ENCODE results near the gene LEMD2.

Gene LEMD2

DNA sequence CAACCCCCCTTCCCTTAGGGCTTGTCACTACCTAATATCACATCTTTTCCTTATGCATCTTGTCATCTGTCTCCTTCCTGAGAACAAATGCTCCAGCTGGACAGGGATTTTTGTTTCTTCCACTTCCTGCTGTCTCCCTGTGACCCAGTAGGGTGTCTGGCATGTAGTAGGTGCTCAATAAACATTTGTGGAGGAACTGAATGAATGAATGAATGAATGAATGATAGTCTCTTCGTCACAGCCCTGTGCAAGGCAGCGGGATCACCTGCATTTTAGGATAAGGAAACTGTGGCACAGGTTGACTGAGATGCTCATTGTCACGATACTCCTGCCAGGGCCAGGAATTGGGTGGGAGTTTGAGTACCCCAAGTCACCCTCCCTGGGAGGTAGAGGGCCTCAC lies 14.2 kb downstream of the LEMD2 start:
- Histone ChIP-seq H3K9ac (ENCODE audit: low read length) (no peak overlapping the region), H3K27ac (ENCODE audit: low read depth, low read length) (no peak overlapping the region), H3K36me3 (ENCODE audit: control insufficient read depth, insufficient read depth, low read length) (peaks cover 67% of the 10 kb centered on the region), H3K4me3 (ENCODE audit: low read length) (no peak overlapping the region), H3K4me1 (ENCODE audit: control insufficient read depth, insufficient read depth, low read length) (peaks cover 13% of the 10 kb centered on the region), H3K27me3 (ENCODE audit: control insufficient read depth, insufficient read depth, low read length) (no peaks in the 10 kb centered on the region)

DNA sequence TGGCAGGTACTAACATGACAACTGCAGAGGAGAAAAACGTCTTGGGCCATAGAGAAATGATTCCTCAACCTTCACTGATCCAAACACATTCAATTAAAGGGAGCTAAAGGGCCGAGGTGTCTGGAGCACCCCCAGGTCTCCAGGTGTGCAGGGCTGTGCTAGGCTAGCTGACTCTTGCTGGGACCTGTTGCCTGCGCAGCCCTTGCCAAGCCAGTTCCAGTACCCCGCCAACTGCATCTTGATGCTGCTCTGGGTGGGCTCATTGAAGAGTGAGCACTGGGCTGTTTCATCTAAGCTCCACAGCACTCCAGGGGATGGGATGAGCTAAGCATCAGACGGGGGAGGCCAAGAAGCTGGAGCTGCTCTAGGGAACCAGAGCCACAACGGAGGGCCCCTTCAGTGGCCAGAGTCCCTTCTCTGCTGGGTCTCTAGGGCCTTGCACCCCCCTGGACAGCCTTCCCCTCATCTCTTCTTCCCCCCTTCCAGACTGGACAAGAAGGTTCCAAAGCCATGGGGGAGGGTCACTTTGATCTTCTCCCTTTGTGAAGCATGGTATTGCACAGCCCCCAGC lies 15.9 kb downstream of the LEMD2 start:
- no peaks in the 10 kb centered on the region for H3K27me3 ChIP-seq (ENCODE audit: control insufficient read depth, insufficient read depth, low read length)
- no peak overlapping the region for H3K27ac ChIP-seq (ENCODE audit: low read depth, low read length)
- peaks cover 14% of the 10 kb centered on the region for H3K4me1 ChIP-seq (ENCODE audit: control insufficient read depth, insufficient read depth, low read length)
- peaks cover 49% of the 10 kb centered on the region for H3K36me3 ChIP-seq (ENCODE audit: control insufficient read depth, insufficient read depth, low read length)
- no peak overlapping the region for H3K4me3 ChIP-seq (ENCODE audit: low read length)
- H3K9ac ChIP-seq (ENCODE audit: low read length): no peak overlapping the region

DNA sequence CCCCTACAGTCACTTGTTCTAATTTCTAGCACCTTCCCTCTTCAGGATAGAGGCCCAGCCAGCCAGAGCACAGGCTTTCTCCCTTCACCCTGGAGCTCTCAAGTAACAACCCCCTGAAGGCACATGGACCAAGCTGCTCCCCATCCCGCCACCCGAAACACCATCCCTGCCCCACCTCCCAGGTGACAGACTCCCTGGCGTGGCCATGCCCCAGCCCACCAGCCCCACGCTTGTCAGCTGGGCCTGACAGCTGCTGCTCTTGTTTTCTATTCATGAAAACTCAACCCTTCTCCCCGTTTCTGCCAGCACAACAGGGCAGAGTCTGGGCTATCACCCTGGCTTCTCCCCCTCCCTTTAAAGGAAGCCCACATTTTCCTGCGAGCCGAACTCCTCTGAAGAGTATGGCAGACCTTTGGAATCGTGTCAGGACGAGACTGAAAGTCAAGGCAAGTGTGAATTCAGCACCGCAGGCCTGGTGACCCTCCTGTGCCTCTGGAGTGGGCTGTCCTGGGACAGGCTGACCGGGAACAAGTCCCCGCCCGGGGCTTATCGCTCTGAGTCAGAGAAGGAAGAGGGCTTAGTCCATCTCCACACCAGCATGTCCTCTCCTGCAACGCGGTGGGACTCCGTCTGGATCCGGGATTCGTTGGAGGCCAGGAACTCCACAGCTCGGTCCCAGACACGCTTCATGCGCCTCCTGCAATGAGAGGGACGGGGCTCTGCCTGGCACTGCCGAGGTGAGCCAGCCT lies 16.7 kb downstream of the LEMD2 start:
- H3K27me3 ChIP-seq (ENCODE audit: control insufficient read depth, insufficient read depth, low read length): no peaks in the 10 kb centered on the region
- peaks cover 14% of the 10 kb centered on the region for H3K4me1 ChIP-seq (ENCODE audit: control insufficient read depth, insufficient read depth, low read length)
- H3K27ac ChIP-seq (ENCODE audit: low read depth, low read length): no peak overlapping the region
- H3K36me3 ChIP-seq (ENCODE audit: control insufficient read depth, insufficient read depth, low read length): peaks cover 42% of the 10 kb centered on the region
- no peak overlapping the region for H3K9ac ChIP-seq (ENCODE audit: low read length)
- H3K4me3 ChIP-seq (ENCODE audit: low read length): no peak overlapping the region

DNA sequence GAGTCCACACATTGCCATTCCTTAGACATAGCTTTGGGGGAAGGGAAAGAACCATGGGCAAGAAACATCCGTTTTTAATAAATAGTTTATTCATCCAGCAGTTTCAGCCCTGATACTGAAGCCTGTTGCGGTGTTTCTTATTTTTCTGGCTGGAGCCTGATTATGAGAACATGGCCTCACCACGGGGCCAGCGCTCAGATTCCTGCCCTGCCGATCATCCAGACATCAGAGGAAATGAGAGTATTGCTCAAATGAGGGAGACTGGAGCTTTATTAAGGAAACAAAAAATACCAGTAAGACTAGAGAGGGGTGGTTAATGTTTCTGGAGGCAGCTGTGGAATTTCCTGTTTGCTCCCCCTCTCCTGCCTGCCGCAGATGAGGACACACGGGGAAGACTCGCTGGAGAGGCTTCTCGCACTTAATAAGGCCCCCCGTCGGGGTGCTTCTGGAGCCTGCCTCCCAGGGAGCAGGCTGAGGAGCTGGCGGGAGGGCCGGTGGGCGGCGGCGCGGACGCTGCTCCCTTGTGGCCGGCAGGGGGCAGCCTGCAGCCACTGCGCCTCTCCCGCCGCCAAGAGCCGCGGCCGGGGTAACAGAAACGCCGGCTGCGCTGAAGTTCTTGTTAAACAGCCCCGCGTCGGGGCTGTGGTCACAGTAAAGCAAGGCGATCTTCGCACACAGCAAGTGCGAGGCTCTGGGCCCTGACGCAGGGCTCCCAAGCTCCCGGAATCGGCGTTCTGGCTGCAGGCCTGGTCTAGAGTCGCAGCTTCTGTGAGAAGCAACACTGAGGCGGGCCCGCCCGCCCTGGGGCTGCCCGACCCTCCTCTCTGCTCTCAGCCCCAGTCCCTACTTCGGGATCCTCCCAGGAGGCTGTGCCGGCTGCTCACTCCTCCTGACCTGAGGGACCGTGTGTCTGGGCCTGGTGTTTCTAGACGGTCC lies 17.5 kb downstream of the LEMD2 start:
- Histone ChIP-seq H3K9ac (ENCODE audit: low read length) (no peak overlapping the region), H3K4me3 (ENCODE audit: low read length) (no peak overlapping the region), H3K27ac (ENCODE audit: low read depth, low read length) (no peak overlapping the region), H3K4me1 (ENCODE audit: control insufficient read depth, insufficient read depth, low read length) (peaks cover 14% of the 10 kb centered on the region), H3K36me3 (ENCODE audit: control insufficient read depth, insufficient read depth, low read length) (peaks cover 33% of the 10 kb centered on the region), H3K27me3 (ENCODE audit: control insufficient read depth, insufficient read depth, low read length) (no peaks in the 10 kb centered on the region)

DNA sequence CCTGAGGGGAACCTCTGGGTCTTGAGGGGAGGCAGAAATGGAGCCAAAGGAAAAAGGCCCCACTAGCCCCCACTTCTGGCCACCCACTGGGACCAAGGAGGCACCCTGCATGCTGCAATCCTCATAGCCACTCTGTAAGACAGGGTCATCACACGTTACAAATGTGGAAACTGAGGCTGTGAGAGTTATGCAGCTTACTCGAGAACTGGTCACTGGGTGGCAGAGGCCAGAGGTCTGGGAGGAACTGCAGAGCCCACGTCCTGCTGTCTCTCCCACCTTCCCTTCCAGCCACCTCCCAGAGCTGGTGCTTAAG lies 18.1 kb downstream of the LEMD2 start:
- Histone ChIP-seq H3K27ac (ENCODE audit: low read depth, low read length) (no peak overlapping the region), H3K4me3 (ENCODE audit: low read length) (no peak overlapping the region), H3K9ac (ENCODE audit: low read length) (no peak overlapping the region), H3K27me3 (ENCODE audit: control insufficient read depth, insufficient read depth, low read length) (no peaks in the 10 kb centered on the region), H3K4me1 (ENCODE audit: control insufficient read depth, insufficient read depth, low read length) (peaks cover 14% of the 10 kb centered on the region), H3K36me3 (ENCODE audit: control insufficient read depth, insufficient read depth, low read length) (peaks cover 28% of the 10 kb centered on the region)

DNA sequence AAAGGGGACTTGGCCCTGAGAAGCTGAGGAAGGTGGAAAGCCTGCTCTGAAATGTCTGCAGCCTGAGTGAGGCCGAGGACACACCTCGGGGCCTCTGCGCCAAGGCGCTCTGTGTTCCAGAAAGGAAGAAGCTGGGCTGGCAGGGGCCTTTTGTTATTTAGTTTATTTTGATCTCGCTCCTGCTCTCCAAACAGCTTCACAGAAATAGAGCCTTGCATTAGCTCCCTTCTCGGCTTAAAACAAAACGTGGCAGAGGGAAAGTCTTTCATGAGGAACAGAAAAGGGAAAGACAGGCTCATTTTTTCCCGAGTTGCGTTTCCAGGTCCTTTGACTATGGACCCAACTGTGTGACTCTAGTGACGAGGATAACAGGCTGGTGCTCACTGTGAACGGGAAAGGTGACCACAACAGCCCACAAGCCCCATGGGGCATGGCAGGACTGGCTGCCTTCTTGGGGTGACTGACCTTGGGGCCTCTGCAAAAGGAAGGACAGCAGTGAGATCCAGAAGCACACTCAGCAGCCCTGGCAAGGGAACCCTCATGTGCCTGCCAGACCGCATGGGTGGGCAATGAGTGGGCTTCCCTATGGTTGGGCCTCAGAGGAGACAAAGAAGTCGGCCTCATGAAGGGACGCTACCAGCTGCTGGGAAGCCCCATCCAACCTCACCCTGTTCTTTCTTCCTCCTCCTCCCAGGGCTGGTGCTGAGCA lies 18.7 kb downstream of the LEMD2 start:
- peaks cover 14% of the 10 kb centered on the region for H3K4me1 ChIP-seq (ENCODE audit: control insufficient read depth, insufficient read depth, low read length)
- no peak overlapping the region for H3K27ac ChIP-seq (ENCODE audit: low read depth, low read length)
- H3K4me3 ChIP-seq (ENCODE audit: low read length): no peak overlapping the region
- peaks cover 24% of the 10 kb centered on the region for H3K36me3 ChIP-seq (ENCODE audit: control insufficient read depth, insufficient read depth, low read length)
- H3K9ac ChIP-seq (ENCODE audit: low read length): no peak overlapping the region
- H3K27me3 ChIP-seq (ENCODE audit: control insufficient read depth, insufficient read depth, low read length): no peaks in the 10 kb centered on the region

DNA sequence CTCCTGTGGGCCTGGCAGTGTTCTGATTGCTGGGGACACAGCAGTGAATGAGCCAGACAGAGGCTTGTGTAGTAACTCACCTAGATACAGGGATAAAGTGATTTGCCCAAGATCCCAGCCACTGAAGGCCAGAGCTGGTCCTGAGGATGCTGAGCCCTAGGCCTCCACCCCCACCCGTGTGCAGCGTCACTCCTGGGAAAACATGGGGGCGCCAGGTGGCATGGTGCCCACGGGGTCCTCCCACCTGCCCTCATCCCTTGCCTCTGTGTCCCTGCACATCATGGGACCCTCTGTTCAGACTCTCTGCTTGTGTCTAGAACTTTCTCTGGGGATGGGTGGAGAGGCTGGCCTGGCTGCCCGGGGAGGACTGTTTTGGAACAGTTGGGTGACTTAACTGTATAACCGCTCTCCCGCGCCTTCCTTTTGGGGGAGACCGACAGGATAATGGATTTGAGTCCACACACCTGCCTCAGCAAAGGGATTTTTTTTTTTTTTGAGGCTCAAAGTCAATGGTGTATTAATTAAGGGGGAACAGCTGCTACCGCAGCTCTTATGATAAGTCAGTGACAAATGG lies 19.6 kb downstream of the LEMD2 start:
- H3K9ac ChIP-seq (ENCODE audit: low read length): no peak overlapping the region
- peaks cover 14% of the 10 kb centered on the region for H3K4me1 ChIP-seq (ENCODE audit: control insufficient read depth, insufficient read depth, low read length)
- no peaks in the 10 kb centered on the region for H3K27me3 ChIP-seq (ENCODE audit: control insufficient read depth, insufficient read depth, low read length)
- peaks cover 16% of the 10 kb centered on the region for H3K36me3 ChIP-seq (ENCODE audit: control insufficient read depth, insufficient read depth, low read length)
- H3K4me3 ChIP-seq (ENCODE audit: low read length): no peak overlapping the region
- no peak overlapping the region for H3K27ac ChIP-seq (ENCODE audit: low read depth, low read length)

DNA sequence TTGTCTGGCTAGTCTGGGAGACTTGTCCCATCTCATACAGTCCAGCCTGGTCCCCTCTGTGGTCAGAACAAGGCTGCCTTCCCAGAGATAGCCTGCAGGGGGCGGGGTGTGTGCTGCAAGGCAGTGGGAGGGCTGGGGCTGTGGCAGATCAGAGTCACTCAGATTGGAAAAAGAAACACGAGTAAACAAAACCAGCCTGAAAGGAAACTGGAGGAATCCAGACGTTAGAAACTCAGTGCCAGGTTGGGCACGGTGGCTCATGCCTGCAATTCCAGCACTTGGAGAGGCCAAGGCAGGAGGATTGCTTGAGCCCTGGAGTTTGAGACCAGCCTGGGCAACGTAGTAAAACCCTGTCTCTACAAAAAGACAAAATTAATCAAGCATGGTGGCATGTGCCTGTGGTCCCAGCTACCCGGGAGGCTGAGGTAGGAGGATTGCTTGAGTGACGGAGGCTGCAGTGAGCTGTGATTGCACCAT lies 20.2 kb downstream of the LEMD2 start:
- peaks cover 14% of the 10 kb centered on the region for H3K36me3 ChIP-seq (ENCODE audit: control insufficient read depth, insufficient read depth, low read length)
- no peak overlapping the region for H3K27ac ChIP-seq (ENCODE audit: low read depth, low read length)
- H3K4me3 ChIP-seq (ENCODE audit: low read length): no peak overlapping the region
- H3K27me3 ChIP-seq (ENCODE audit: control insufficient read depth, insufficient read depth, low read length): no peaks in the 10 kb centered on the region
- H3K9ac ChIP-seq (ENCODE audit: low read length): no peak overlapping the region
- H3K4me1 ChIP-seq (ENCODE audit: control insufficient read depth, insufficient read depth, low read length): peaks cover 14% of the 10 kb centered on the region

DNA sequence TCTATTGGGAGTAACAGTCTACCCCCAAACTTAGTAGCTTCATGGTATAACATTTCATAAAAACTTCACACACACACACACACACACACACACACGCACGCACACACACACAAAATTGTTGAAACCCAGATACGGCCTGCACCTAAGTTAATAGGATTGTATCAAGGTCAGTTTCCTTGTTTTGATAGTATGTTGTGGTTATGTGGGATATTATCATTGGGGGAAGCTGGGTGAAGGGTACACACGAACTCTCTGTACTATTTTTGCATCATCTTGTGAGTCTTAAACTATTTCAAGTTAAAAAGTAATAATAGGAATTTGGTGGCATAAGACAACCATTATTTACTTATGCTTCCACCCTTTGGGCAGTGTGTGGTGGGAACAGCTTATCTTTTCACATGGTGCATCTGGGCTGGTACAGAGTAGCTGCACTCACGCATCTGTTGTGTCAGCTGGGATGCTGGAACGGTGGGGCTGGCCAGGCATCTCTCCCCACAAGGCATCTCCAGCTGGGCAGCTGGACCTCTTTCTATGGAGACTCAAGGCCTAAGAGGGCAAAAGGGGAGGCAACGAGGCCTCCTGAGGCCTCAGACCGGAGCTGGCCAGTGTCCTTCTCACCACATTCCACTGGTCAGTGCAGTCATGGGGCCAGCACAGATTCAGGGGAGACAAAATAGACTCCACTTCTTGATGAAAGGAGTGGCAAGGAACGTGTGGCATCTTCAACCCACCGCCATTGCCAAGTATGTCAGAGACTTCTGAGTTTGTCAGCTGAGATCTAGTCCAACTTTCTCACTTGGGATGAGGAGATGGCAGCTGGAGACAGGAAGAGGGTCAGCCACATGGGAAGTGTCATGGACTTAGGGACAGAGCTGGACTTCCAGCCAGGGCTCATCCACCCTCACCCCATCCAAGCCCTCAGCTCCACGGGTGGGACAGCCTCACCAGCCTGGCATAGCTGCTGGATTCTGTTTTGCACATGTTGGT lies 21.7 kb downstream of the LEMD2 start:
- Histone ChIP-seq H3K27me3 (ENCODE audit: control insufficient read depth, insufficient read depth, low read length) (no peaks in the 10 kb centered on the region), H3K36me3 (ENCODE audit: control insufficient read depth, insufficient read depth, low read length) (peaks cover 2% of the 10 kb centered on the region), H3K27ac (ENCODE audit: low read depth, low read length) (no peak overlapping the region), H3K4me1 (ENCODE audit: control insufficient read depth, insufficient read depth, low read length) (peaks cover 14% of the 10 kb centered on the region), H3K4me3 (ENCODE audit: low read length) (no peak overlapping the region), H3K9ac (ENCODE audit: low read length) (no peak overlapping the region)

DNA sequence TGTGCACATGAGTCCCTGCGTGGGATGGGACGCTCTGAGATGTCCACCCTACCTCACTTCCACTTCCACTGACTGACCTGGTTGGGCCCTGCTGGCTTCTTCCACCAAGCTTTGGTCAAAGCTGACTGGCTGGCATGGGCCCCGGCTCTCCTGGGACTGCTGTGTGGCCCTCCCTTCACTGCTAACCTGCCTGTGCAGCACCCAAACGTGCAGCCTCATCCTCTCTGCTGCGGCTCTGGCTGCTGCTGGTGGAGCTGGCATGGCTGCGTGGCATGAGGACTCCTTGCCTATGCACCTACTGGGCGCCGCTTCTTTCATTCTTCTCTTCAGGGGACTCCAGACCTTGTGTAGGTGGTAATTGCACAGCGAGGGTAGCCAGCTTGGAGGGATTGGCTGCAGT lies 23.6 kb downstream of the LEMD2 start:
- no peak overlapping the region for H3K4me3 ChIP-seq (ENCODE audit: low read length)
- H3K36me3 ChIP-seq (ENCODE audit: control insufficient read depth, insufficient read depth, low read length): no peaks in the 10 kb centered on the region
- H3K27me3 ChIP-seq (ENCODE audit: control insufficient read depth, insufficient read depth, low read length): no peaks in the 10 kb centered on the region
- peaks cover 6% of the 10 kb centered on the region for H3K4me1 ChIP-seq (ENCODE audit: control insufficient read depth, insufficient read depth, low read length)
- H3K27ac ChIP-seq (ENCODE audit: low read depth, low read length): no peak overlapping the region
- H3K9ac ChIP-seq (ENCODE audit: low read length): no peak overlapping the region

DNA sequence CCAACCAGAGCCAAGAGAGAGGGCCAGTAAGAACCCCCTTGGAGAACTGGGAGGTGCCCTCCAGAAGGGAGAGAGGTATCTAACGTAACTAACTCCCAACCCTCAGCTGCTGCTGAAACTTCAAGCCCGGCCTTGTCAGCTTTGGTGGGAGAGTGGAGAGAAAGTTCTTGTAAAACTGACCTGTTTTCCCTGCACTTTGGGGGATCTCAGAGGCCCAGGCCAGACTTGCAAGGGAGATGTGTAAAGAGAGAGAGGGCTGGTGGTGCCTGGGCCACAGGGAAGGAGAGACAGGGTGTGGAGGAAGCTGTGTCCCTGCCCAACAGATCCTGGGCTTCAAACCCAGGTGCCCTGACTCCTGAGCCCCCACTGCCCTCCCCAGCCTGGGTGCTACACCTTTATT lies 24.9 kb downstream of the LEMD2 start:
- Histone ChIP-seq H3K27me3 (ENCODE audit: control insufficient read depth, insufficient read depth, low read length) (no peaks in the 10 kb centered on the region), H3K9ac (ENCODE audit: low read length) (no peak overlapping the region), H3K27ac (ENCODE audit: low read depth, low read length) (no peak overlapping the region), H3K4me1 (ENCODE audit: control insufficient read depth, insufficient read depth, low read length) (no peaks in the 10 kb centered on the region), H3K36me3 (ENCODE audit: control insufficient read depth, insufficient read depth, low read length) (no peaks in the 10 kb centered on the region), H3K4me3 (ENCODE audit: low read length) (no peak overlapping the region)

All from rectal smooth muscle tissue (tissue), 1 donor.